WTC11 (cell line): Measurements from ENCODE around the gene ICE2. TPM values are rescaled to one million over a fixed set of nuclear protein-coding genes. Genes with fewer than 3 reads are reported as not detected.

Experiments
- ATAC-seq: fragments of 200-7000 bp; cut with Tn5 transposase; 2 replicates; pipeline ENCODE4 v1.10.0; 2021; ENCODE audit warnings: mild to moderate bottlenecking, moderate library complexity
- CTCF ChIA-PET: fragments of 300-600 bp; sonication (Branson Sonifier 250); formaldehyde crosslinking; loops from one replicate; lab custom pipeline; 2021; ENCODE audit warnings: antibody characterized with exemption; lab: Charles Lee
- POLR2A ChIA-PET: fragments of 350-600 bp; sonication (Branson Sonifier 250); formaldehyde crosslinking; loops from one replicate; lab custom pipeline; 2021; ENCODE audit warnings: antibody characterized with exemption; lab: Charles Lee
- DNase-seq: peaks from one replicate; pipeline ENCODE4 v3.0.0; 2021; ENCODE audit warnings: low spot score
- H3K27ac Mint-ChIP-seq: 2 replicates; pipeline ENCODE4 v1.8.0; 2021; ENCODE audit warnings: mixed read lengths
- H3K27me3 Mint-ChIP-seq: 2 replicates; pipeline ENCODE4 v1.8.0; 2021; ENCODE audit warnings: low read depth, mild to moderate bottlenecking, moderate library complexity, mixed read lengths
- H3K36me3 Mint-ChIP-seq: 2 replicates; pipeline ENCODE4 v1.8.0; 2021; ENCODE audit warnings: mixed read lengths
- H3K4me1 Mint-ChIP-seq: 2 replicates; pipeline ENCODE4 v1.8.0; 2022; ENCODE audit warnings: mixed read lengths
- H3K4me3 Mint-ChIP-seq: 2 replicates; pipeline ENCODE4 v1.8.0; 2021; ENCODE audit warnings: mild to moderate bottlenecking, moderate library complexity, mixed read lengths
- H3K9me3 Mint-ChIP-seq: 2 replicates; pipeline ENCODE4 v1.8.0; 2021; ENCODE audit warnings: mixed read lengths
- ARID4B ChIP-seq: sonication (generic); formaldehyde crosslinking; IDR thresholded peaks from 2 replicates; pipeline ENCODE4 v1.8.0; 2023; ENCODE audit warnings: missing genetic modification reagents, mild to moderate bottlenecking, borderline replicate concordance
- ATF1 ChIP-seq: sonication (generic); formaldehyde crosslinking; IDR thresholded peaks from 2 replicates; pipeline ENCODE4 v1.8.1; 2023; ENCODE audit warnings: mild to moderate bottlenecking, moderate library complexity, missing genetic modification reagents
- CBFB ChIP-seq: sonication (generic); formaldehyde crosslinking; IDR thresholded peaks from 2 replicates; pipeline ENCODE4 v1.8.1; 2022; ENCODE audit warnings: mild to moderate bottlenecking, low read depth, missing genetic modification reagents
- CDX4 ChIP-seq: fragments of 250-450 bp; sonication (Bioruptor Pico); IDR thresholded peaks from 2 replicates; pipeline ENCODE4 v1.9.0; 2021; ENCODE audit warnings: moderate library complexity, mild to moderate bottlenecking, inconsistent platforms, borderline replicate concordance
- E2F1 ChIP-seq: sonication (generic); formaldehyde crosslinking; IDR thresholded peaks from 2 replicates; pipeline ENCODE4 v1.8.0; 2022; ENCODE audit warnings: mild to moderate bottlenecking, missing genetic modification reagents
- E2F4 ChIP-seq: sonication (generic); formaldehyde crosslinking; IDR thresholded peaks from 2 replicates; pipeline ENCODE4 v1.8.1; 2022; ENCODE audit warnings: low read depth, mild to moderate bottlenecking, moderate library complexity, missing genetic modification reagents, borderline replicate concordance
- EMX1 ChIP-seq: fragments of 250-450 bp; sonication (Bioruptor Pico); IDR thresholded peaks from 2 replicates; pipeline ENCODE4 v1.8.0; 2021; ENCODE audit warnings: mild to moderate bottlenecking
- ESRRA ChIP-seq: sonication (generic); formaldehyde crosslinking; IDR thresholded peaks from 2 replicates; pipeline ENCODE4 v1.8.1; 2022; ENCODE audit warnings: mild to moderate bottlenecking, missing genetic modification reagents, borderline replicate concordance
- HMGA2 ChIP-seq: fragments of 250-450 bp; sonication (Bioruptor Pico); IDR thresholded peaks from 2 replicates; pipeline ENCODE4 v1.4.0; 2021; ENCODE audit warnings: mild to moderate bottlenecking, moderate library complexity
- MXD4 ChIP-seq: fragments of 250-450 bp; sonication (Bioruptor Pico); IDR thresholded peaks from 2 replicates; pipeline ENCODE4 v1.8.0; 2021; ENCODE audit warnings: mild to moderate bottlenecking, moderate library complexity, borderline replicate concordance
- SOX15 ChIP-seq: fragments of 250-450 bp; sonication (Bioruptor Pico); IDR thresholded peaks from 2 replicates; pipeline ENCODE4 v1.9.0; 2021; ENCODE audit warnings: mild to moderate bottlenecking
- TEAD4 ChIP-seq: sonication (generic); formaldehyde crosslinking; IDR thresholded peaks from 2 replicates; pipeline ENCODE4 v1.8.0; 2022; ENCODE audit warnings: mild to moderate bottlenecking, missing genetic modification reagents
- USF2 ChIP-seq: sonication (generic); formaldehyde crosslinking; IDR thresholded peaks from 2 replicates; pipeline ENCODE4 v1.8.1; 2023; ENCODE audit warnings: mild to moderate bottlenecking, missing genetic modification reagents, moderate library complexity
- ZMAT4 ChIP-seq: fragments of 250-450 bp; sonication (Bioruptor Pico); IDR thresholded peaks from 2 replicates; pipeline ENCODE4 v1.9.0; 2021; ENCODE audit warnings: mild to moderate bottlenecking
- ZNF232 ChIP-seq: sonication (generic); formaldehyde crosslinking; IDR thresholded peaks from 2 replicates; pipeline ENCODE4 v1.8.0; 2022; ENCODE audit warnings: mild to moderate bottlenecking, missing genetic modification reagents
- ZSCAN18 ChIP-seq: fragments of 250-450 bp; sonication (Bioruptor Pico); IDR thresholded peaks from 2 replicates; pipeline ENCODE4 v2.1.2; 2022; ENCODE audit warnings: mild to moderate bottlenecking, moderate library complexity
- total RNA-seq: library from RNA; stranded (reverse); gene quantifications from 3 replicates; pipeline ENCODE4 v1.2.3, GENCODE V29; 2021

The ICE2 gene
- total RNA-seq, 1 experiment from 2014 or later: 76.9 TPM

GRCh38 chr15:60420203-60420716 is 58.7 kb downstream of the ICE2 start:
- ATAC-seq (no peak), DNase-seq (no peak)
- CTCF ChIA-PET: no interaction called here
- POLR2A ChIA-PET: no interaction called here
- TF ChIP-seq ZNF232: no peak
- TF ChIP-seq E2F4 (CRISPR knock-in tag): no peak
- no peak for TF ChIP-seq EMX1 (CRISPR knock-in tag)
- no peak for TF ChIP-seq ATF1
- TF ChIP-seq SOX15 (CRISPR knock-in tag): no peak
- no peak for TF ChIP-seq HMGA2 (CRISPR knock-in tag)
- TF ChIP-seq CDX4 (CRISPR knock-in tag): no peak
- no peak for TF ChIP-seq E2F1 (CRISPR knock-in tag)
- no peak for TF ChIP-seq ZSCAN18
- TF ChIP-seq TEAD4 (CRISPR knock-in tag): no peak
- TF ChIP-seq USF2 (CRISPR knock-in tag): no peak
- TF ChIP-seq ESRRA (CRISPR knock-in tag): no peak
- TF ChIP-seq ARID4B (CRISPR knock-in tag): no peak
- no peak for TF ChIP-seq CBFB (CRISPR knock-in tag)
- no peak for TF ChIP-seq ZMAT4 (CRISPR knock-in tag)
- H3K27me3 Mint-ChIP-seq: no peaks in the 10 kb centered on the region
- H3K36me3 Mint-ChIP-seq: peaks cover 7% of the 10 kb centered on the region
- no peak overlapping the region for H3K27ac Mint-ChIP-seq
- H3K4me1 Mint-ChIP-seq: peaks cover 6% of the 10 kb centered on the region
- no peaks in the 10 kb centered on the region for H3K9me3 Mint-ChIP-seq
- no peak overlapping the region for H3K4me3 Mint-ChIP-seq

GRCh38 chr15:60419753-60420152 is 59.2 kb downstream of the ICE2 start:
- no peak for DNase-seq
- TF ChIP-seq MXD4: no peak
- no peaks in the 10 kb centered on the region for H3K9me3 Mint-ChIP-seq
- H3K4me1 Mint-ChIP-seq: peaks cover 6% of the 10 kb centered on the region
- no peaks in the 10 kb centered on the region for H3K27me3 Mint-ChIP-seq
- no peak overlapping the region for H3K4me3 Mint-ChIP-seq
- H3K27ac Mint-ChIP-seq: no peak overlapping the region
- no peak for ATAC-seq
- CTCF ChIA-PET: no interaction called here
- POLR2A ChIA-PET: no interaction called here
- H3K36me3 Mint-ChIP-seq: peaks cover 7% of the 10 kb centered on the region
